Measurements from ENCODE around the gene CD2AP. TPM values are rescaled to one million over a fixed set of nuclear protein-coding genes. Genes with fewer than 3 reads are reported as not detected.

Gene CD2AP
- total and polyA plus RNA-seq, 2 of the 8 experiments (the other 6 are each of a cell fraction or from before 2014, with no cell fraction given): 8.6 to 75.6 TPM

DNA sequence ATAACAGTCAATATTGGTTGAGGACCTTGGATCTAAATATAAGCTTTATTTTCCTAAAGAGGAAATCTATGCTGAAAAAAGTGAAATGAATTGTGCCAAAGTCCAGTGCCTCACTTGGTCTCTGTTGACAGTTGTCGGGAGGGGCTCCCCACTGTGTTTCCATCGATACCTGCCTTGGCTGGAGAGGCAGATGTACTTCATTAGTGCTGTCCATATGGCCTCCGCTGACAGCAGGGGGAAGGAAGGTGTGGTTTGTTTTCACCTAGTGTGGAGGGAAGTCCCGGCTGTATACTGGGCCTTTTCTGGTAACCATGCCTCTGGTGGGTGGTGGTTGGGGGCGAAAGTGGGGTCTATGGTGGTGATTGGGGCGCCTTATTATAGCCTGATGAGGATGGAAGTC, 42.7 kb downstream of the CD2AP start (continued):
- TF ChIP-seq BRCA1 (IDR thresholded peaks at IDR 0.05; ENCODE audit: low read depth, low read length): no peak
- TF ChIP-seq, protein P1, sequence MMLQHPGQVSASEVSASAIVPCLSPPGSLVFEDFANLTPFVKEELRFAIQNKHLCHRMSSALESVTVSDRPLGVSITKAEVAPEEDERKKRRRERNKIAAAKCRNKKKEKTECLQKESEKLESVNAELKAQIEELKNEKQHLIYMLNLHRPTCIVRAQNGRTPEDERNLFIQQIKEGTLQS (IDR thresholded peaks at IDR 0.05; ENCODE audit: insufficient read depth, low read depth, low read length): no peak
